OCI-LY3 (cell line): ENCODE measurements around the gene STIMATE.

ENCODE experiments used
- H2AFZ ChIP-seq: fragments of 200-600, 300-600 bp; shearing (Covaris generic); 2 replicates; pipeline ENCODE4 v1.6.0; 2014; ENCODE audit warnings: antibody characterized with exemption, low read depth, low read length
- H3K27ac ChIP-seq: fragments of 200-600, 300-600 bp; sonication (generic); 2 replicates; pipeline ENCODE4 v1.5.1; 2014; ENCODE audit warnings: mild to moderate bottlenecking, low read length, moderate library complexity, mixed read lengths
- H3K27me3 ChIP-seq: fragments of 200-600, 300-600 bp; sonication (generic); 2 replicates; pipeline ENCODE4 v1.6.1; 2014; ENCODE audit warnings: low read depth, low read length, mixed read lengths
- H3K36me3 ChIP-seq: fragments of 200-600, 300-600 bp; sonication (generic); replicated peaks from 2 replicates; pipeline ENCODE3; 2014; ENCODE audit warnings: low read depth, low read length, mixed read lengths
- H3K4me1 ChIP-seq: fragments of 300-600, 200-600 bp; sonication (generic); 2 replicates; pipeline ENCODE4 v1.6.1; 2014; ENCODE audit warnings: low read length, mixed read lengths
- H3K4me2 ChIP-seq: fragments of 200-600, 300-600 bp; sonication (generic); 2 replicates; pipeline ENCODE4 v1.6.1; 2014; ENCODE audit warnings: low read length, mixed read lengths
- H3K4me3 ChIP-seq: fragments of 300-600, 200-600 bp; sonication (generic); 2 replicates; pipeline ENCODE4 v1.5.1; 2014; ENCODE audit warnings: antibody characterized with exemption, mild to moderate bottlenecking, low read length, moderate library complexity
- H3K79me2 ChIP-seq: fragments of 300-600, 200-600 bp; shearing (Covaris generic); 2 replicates; pipeline ENCODE4 v1.6.1; 2014; ENCODE audit warnings: mild to moderate bottlenecking, low read length, mixed read lengths
- H3K9ac ChIP-seq: fragments of 300-600, 200-600 bp; shearing (Covaris generic); 2 replicates; pipeline ENCODE4 v1.6.0; 2014; ENCODE audit warnings: mild to moderate bottlenecking, low read length, moderate library complexity
- H3K9me3 ChIP-seq: fragments of 200-600, 300-600 bp; shearing (Covaris generic); 2 replicates; pipeline ENCODE4 v1.6.1; 2014; ENCODE audit warnings: low read length, mixed read lengths; ENCODE audit not compliant: insufficient read depth
- H4K20me1 ChIP-seq: fragments of 200-600, 300-600 bp; sonication (generic); 2 replicates; pipeline ENCODE4 v1.6.1; 2016; ENCODE audit warnings: low read length, mixed read lengths; ENCODE audit not compliant: insufficient read depth
- EZH2phosphoT487 ChIP-seq: fragments of 200-600 bp; shearing (Covaris generic); IDR thresholded peaks from 2 replicates; pipeline ENCODE4 v1.6.1; 2018; ENCODE audit warnings: antibody characterized with exemption, mixed run types, low read depth
- TF ChIP-seq, protein P1 (sequence below): fragments of 200-600, 300-600 bp; sonication (generic); IDR thresholded peaks from 2 replicates; pipeline ENCODE4 v1.5.1; 2014; ENCODE audit warnings: antibody characterized with exemption, low read length, low read depth

Gene STIMATE

DNA sequence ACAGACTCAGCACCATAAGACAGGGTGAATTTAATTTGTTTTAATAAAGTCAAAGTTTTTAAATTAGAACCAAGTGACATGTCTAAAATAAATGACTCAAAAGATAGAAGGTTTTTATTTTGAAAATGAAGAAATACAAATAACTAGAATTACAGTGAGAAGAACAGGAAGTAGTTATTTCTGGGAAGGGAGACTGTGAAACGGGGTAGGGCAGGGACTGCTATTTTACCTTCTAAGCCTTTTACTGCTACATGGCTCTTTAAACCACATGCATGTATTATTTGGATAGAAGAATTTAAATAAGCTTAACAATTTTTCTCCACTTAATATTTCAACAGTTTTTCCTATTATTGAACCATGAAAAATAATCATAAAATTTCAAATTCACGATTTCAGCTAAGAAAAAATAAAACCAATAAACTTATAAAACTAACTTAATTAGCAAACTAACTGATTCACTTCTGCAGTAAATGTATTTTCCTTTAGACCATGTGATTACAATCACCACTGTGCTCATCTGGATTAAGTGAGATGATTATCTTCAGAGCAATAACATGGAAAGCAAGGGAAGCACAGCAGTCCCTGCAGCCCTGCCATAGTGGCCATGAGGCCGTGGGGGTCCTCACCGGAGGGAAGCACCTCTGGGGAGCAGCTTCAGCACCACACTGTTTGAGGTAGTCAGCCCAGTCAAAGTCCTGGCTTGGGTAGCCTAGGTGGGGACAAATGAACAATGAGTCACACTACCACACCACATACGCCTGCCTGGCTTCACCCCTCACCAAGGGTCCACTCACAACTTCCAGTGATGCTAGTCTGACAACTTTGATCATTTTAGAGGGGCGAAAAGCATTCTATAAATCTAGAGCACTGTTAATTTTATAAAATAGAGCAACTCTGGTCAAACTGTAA lies 28.3 kb upstream of the STIMATE start:
- H3K27me3 ChIP-seq: no peaks in the 10 kb centered on the region
- H3K36me3 ChIP-seq: no peaks in the 10 kb centered on the region
- TF ChIP-seq, protein P1, sequence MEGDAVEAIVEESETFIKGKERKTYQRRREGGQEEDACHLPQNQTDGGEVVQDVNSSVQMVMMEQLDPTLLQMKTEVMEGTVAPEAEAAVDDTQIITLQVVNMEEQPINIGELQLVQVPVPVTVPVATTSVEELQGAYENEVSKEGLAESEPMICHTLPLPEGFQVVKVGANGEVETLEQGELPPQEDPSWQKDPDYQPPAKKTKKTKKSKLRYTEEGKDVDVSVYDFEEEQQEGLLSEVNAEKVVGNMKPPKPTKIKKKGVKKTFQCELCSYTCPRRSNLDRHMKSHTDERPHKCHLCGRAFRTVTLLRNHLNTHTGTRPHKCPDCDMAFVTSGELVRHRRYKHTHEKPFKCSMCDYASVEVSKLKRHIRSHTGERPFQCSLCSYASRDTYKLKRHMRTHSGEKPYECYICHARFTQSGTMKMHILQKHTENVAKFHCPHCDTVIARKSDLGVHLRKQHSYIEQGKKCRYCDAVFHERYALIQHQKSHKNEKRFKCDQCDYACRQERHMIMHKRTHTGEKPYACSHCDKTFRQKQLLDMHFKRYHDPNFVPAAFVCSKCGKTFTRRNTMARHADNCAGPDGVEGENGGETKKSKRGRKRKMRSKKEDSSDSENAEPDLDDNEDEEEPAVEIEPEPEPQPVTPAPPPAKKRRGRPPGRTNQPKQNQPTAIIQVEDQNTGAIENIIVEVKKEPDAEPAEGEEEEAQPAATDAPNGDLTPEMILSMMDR: no peak
- TF ChIP-seq EZH2phosphoT487: no peak
- no peak overlapping the region for H3K9ac ChIP-seq
- H2AFZ ChIP-seq: no peak overlapping the region
- H4K20me1 ChIP-seq: no peaks in the 10 kb centered on the region
- no peaks in the 10 kb centered on the region for H3K79me2 ChIP-seq
- H3K4me3 ChIP-seq: no peak overlapping the region
- no peaks in the 10 kb centered on the region for H3K9me3 ChIP-seq
- peaks cover 9% of the 10 kb centered on the region for H3K4me1 ChIP-seq
- H3K4me2 ChIP-seq: no peak overlapping the region
- no peak overlapping the region for H3K27ac ChIP-seq

DNA sequence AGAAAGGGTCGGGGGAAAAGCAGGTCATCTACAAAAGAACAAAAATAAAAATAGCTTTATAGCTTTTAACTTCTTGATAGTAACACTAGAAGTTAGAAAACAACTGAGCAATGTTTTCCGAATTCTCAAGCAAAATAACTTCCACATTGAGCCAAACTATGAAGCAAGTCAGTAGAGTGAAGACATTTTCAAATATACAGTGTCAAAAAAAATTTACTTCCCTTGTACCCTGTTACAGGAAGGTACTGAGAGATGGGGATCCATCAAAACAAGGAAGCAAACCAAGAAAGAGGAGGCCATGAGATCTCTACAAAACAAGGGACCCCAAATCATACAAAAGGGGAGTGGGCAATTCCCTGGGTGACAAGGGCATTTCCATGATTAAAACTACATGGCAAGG lies 26.6 kb upstream of the STIMATE start:
- Histone ChIP-seq H3K4me1 (peaks cover 6% of the 10 kb centered on the region; the same call in 1 of the 2 replicates), H3K27ac (no peak overlapping the region), H4K20me1 (no peaks in the 10 kb centered on the region), H3K27me3 (no peaks in the 10 kb centered on the region), H3K4me2 (no peak overlapping the region), H3K36me3 (peaks cover 6% of the 10 kb centered on the region), H2AFZ (no peak overlapping the region), H3K9me3 (no peaks in the 10 kb centered on the region), H3K4me3 (no peak overlapping the region), H3K9ac (no peak overlapping the region), H3K79me2 (no peaks in the 10 kb centered on the region)
- TF ChIP-seq, protein P1: no peak
- TF ChIP-seq EZH2phosphoT487: no peak

DNA sequence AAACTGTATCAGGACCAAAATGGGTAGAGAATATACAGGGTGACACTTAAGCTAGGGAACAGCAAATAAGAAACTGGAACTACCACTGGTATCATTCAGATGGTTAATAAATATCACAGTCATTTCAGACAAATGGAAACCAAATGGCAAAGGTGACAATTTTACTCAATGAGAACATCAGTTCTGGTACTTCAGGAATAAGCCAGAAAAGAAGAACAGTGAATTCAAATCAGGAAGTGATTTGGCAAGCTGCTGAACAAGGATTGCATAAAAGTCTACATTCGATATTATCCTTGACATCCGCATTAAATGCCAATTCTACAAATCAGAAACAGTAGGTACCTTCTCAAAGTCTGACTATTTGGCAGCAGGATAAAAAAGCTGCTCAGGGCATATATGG lies 23.5 kb upstream of the STIMATE start:
- Histone ChIP-seq H3K36me3 (peaks cover 6% of the 10 kb centered on the region), H4K20me1 (no peaks in the 10 kb centered on the region), H3K4me2 (no peak overlapping the region), H3K9ac (no peak overlapping the region), H3K27ac (no peak overlapping the region), H3K9me3 (no peaks in the 10 kb centered on the region), H3K27me3 (no peaks in the 10 kb centered on the region), H2AFZ (no peak overlapping the region), H3K4me1 (peaks cover 7% of the 10 kb centered on the region; the same call in 1 of the 2 replicates), H3K79me2 (no peaks in the 10 kb centered on the region), H3K4me3 (no peak overlapping the region)
- TF ChIP-seq, protein P1: no peak
- no peak for TF ChIP-seq EZH2phosphoT487

GRCh38 chr3:52917044-52917443 lies 19.7 kb upstream of the STIMATE start:
- H3K9me3 ChIP-seq: no peaks in the 10 kb centered on the region
- H4K20me1 ChIP-seq: no peaks in the 10 kb centered on the region
- no peak overlapping the region for H3K4me3 ChIP-seq
- H3K4me2 ChIP-seq: no peak overlapping the region
- TF ChIP-seq, protein P1: no peak
- TF ChIP-seq EZH2phosphoT487: no peak
- H3K79me2 ChIP-seq: no peaks in the 10 kb centered on the region
- H3K36me3 ChIP-seq: peaks cover 13% of the 10 kb centered on the region
- H2AFZ ChIP-seq: no peak overlapping the region
- no peaks in the 10 kb centered on the region for H3K27me3 ChIP-seq
- H3K27ac ChIP-seq: no peak overlapping the region
- peaks cover 18% of the 10 kb centered on the region for H3K4me1 ChIP-seq
- no peak overlapping the region for H3K9ac ChIP-seq
